NCI-H2107 treated with DMSO at 0.1 percent for 48 hours (cell line): ENCODE measurements around the gene SMG6.
"Not testable (repeated sequence)": the region's sequence is repeated elsewhere in the genome, so short reads cannot be mapped to it uniquely, and the experiment has no call there.

Experiments used
- DNase-seq: peaks from one replicate; lab custom pipeline; 2025; ENCODE audit not compliant: unreplicated experiment; lab: John Stamatoyannopoulos, UW

SMG6 gene

GRCh38 chr17:2303204-2304188, at the start of gene SMG6, which contains the start of gene SRR:
Gene SMG6 (minus strand): TSS chr17:2303785. CDS start chr17:2303720, 65 bp downstream.
Gene SRR (plus strand): TSS chr17:2303950. CDS start chr17:2315561, 11,611 bp downstream.
- DNase-seq: peak; percentile 57

GRCh38 chr17:2351269-2351668, 47.7 kb upstream of the SMG6 start:
- no peak for DNase-seq

GRCh38 chr17:2347805-2348685, 44.5 kb upstream of the SMG6 start:
- DNase-seq: peak; percentile 68

- DNase-seq: no peak
These were observed 42.9 kb upstream of the SMG6 start for GRCh38 chr17:2346475-2346874.

GRCh38 chr17:2344528-2344927, 40.9 kb upstream of the SMG6 start:
- no peak for DNase-seq

- DNase-seq: no peak
These were observed 39.8 kb upstream of the SMG6 start for GRCh38 chr17:2343421-2343820.

GRCh38 chr17:2338315-2338657, 34.7 kb upstream of the SMG6 start:
- no peak for DNase-seq

- DNase-seq: no peak
These were observed 34.1 kb upstream of the SMG6 start for GRCh38 chr17:2337544-2338314.

GRCh38 chr17:2336852-2337543, 33.4 kb upstream of the SMG6 start, which contains the start of gene SGSM2:
Gene SGSM2 (plus strand): TSS chr17:2337501. CDS start chr17:2337689, 188 bp downstream.
- peak; percentile 2 for DNase-seq

- DNase-seq: peak; percentile 57
These were observed 32.7 kb upstream of the SMG6 start, which contains the start of gene TSR1 for GRCh38 chr17:2336215-2336851. Gene TSR1 (minus strand): TSS chr17:2336457. CDS start chr17:2336427, 30 bp downstream.

GRCh38 chr17:2335726-2336214, 32.2 kb upstream of the SMG6 start:
- no peak for DNase-seq

GRCh38 chr17:2331303-2331702, 27.7 kb upstream of the SMG6 start:
- no peak for DNase-seq

- no peak for DNase-seq
These were observed 20.2 kb upstream of the SMG6 start for GRCh38 chr17:2323629-2324314.

GRCh38 chr17:2321399-2321798, 17.8 kb upstream of the SMG6 start:
- no peak for DNase-seq

- DNase-seq: no peak
These were observed 15.5 kb upstream of the SMG6 start for GRCh38 chr17:2319051-2319450.

GRCh38 chr17:2317796-2318195, 14.2 kb upstream of the SMG6 start:
- no peak for DNase-seq

GRCh38 chr17:2316916-2317205, 13.3 kb upstream of the SMG6 start:
- not testable (repeated sequence) for DNase-seq

- DNase-seq: no peak
These were observed 9.2 kb upstream of the SMG6 start for GRCh38 chr17:2312736-2313135.
